ENCODE measurements around the gene ARFIP2. TPM values are rescaled to one million over a fixed set of nuclear protein-coding genes. Genes with fewer than 3 reads are reported as not detected.

The ARFIP2 gene
- total and polyA plus RNA-seq, 2 donors (not counting 3 experiments of a cell fraction or from before 2014, with no cell fraction given), result 48.4 to 62.9 TPM

DNA sequence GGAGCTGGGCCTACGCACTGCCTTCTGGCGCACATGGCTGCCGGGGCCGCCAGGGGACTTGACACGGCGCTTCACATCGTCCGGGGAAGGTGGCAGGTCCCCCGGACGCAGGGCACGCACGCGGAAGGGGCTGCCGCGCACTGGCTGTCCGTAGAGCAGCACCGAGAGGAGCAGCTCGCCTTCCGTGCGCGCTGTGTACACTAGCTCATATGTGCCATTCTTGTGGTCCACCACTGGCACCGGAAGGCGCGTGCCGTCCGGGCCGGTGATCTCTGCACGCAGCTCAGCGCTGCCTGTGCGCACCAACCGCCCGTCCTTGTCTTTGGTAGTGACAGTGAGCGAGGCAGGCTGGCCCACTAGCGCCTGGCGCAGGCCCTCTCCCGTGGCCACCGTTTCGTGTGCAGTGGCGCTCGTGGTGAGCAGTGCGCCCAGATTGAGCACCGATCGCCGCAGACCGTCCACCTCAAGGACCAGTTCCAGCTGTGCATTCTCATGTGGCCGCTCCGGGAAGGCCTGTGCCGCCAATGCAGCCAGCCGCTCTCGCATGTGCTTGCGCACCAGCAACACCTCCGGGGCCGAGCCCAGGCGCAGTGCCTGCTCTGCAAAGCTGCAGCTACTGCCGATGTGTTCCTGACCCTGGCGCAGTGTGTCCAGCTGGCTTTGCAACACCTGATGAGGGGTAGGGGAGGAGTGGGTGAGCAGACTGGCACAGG is 24.6 kb downstream of the ARFIP2 start:
- H3K9me3 ChIP-seq (replicated peaks; ENCODE audit: control insufficient read depth, insufficient read depth, low read length), result no peaks in the 10 kb centered on the region
- no peaks in the 10 kb centered on the region for H3K27me3 ChIP-seq (ENCODE audit: control insufficient read depth in 2 of 2, insufficient read depth in 2 of 2, low read length in 2 of 2)
- CTCF ChIA-PET, result interaction anchor here (0.7 to 3.3 kb wide), 5 partner anchors 8 to 25 kb away, joined by 3 to 23 read pairs (median 3); partner anchors contain the start of genes ARFIP2, HPX and TIMM10B

More for the DNA sequence above, 24.6 kb downstream of the ARFIP2 start:
- POLR2A ChIA-PET, result no interaction called here
- Histone ChIP-seq H4K20me1 (replicated peaks; ENCODE audit: control insufficient read depth, extremely low read depth, insufficient read depth, low read length) (no peaks in the 10 kb centered on the region), H3K4me1 (ENCODE audit: control insufficient read depth, extremely low read depth, insufficient read depth, low read length) (no peaks in the 10 kb centered on the region), H3K9ac (replicated peaks; ENCODE audit: extremely low read depth, insufficient read depth, low read length) (no peak overlapping the region), H3K36me3 (ENCODE audit: control insufficient read depth in 2 of 2, extremely low read depth in 1 of 2, insufficient read depth in 2 of 2, low read length in 2 of 2) (peaks cover 0 to 41% of the 10 kb centered on the region in 2 experiments), H3K4me2 (ENCODE audit: insufficient read depth, low read length) (no peak overlapping the region), H2AFZ (ENCODE audit: low read depth, low read length) (no peak overlapping the region), H3K79me2 (ENCODE audit: control insufficient read depth, insufficient read depth, low read length) (no peaks in the 10 kb centered on the region), H3K9me1 (replicated peaks; ENCODE audit: control insufficient read depth, extremely low read depth, insufficient read depth, low read length) (no peaks in the 10 kb centered on the region), H3K4me3 (replicated peaks in 1 of 3; ENCODE audit: insufficient read depth in 1 of 3, low read depth in 1 of 3, low read length in 3 of 3) (no peak overlapping the region), H3K27ac (ENCODE audit: insufficient read depth, low read depth, low read length) (no peak overlapping the region)
- TF ChIP-seq, protein P1, sequence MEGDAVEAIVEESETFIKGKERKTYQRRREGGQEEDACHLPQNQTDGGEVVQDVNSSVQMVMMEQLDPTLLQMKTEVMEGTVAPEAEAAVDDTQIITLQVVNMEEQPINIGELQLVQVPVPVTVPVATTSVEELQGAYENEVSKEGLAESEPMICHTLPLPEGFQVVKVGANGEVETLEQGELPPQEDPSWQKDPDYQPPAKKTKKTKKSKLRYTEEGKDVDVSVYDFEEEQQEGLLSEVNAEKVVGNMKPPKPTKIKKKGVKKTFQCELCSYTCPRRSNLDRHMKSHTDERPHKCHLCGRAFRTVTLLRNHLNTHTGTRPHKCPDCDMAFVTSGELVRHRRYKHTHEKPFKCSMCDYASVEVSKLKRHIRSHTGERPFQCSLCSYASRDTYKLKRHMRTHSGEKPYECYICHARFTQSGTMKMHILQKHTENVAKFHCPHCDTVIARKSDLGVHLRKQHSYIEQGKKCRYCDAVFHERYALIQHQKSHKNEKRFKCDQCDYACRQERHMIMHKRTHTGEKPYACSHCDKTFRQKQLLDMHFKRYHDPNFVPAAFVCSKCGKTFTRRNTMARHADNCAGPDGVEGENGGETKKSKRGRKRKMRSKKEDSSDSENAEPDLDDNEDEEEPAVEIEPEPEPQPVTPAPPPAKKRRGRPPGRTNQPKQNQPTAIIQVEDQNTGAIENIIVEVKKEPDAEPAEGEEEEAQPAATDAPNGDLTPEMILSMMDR (IDR thresholded peaks at IDR 0.05; ENCODE audit: extremely low read depth in 1 of 2, insufficient read depth in 1 of 2, low read depth in 1 of 2, low read length in 2 of 2), result no peak
- no peak for TF ChIP-seq POLR2AphosphoS5 (IDR thresholded peaks at IDR 0.05; ENCODE audit: insufficient read depth, low read depth, low read length)
- no peak for TF ChIP-seq GATA2 (IDR thresholded peaks at IDR 0.05; ENCODE audit: insufficient read depth, insufficient read length, low read depth, low read length)
- no peak for TF ChIP-seq JUN (IDR thresholded peaks at IDR 0.05; ENCODE audit: borderline replicate concordance, insufficient read depth, insufficient read length, low read depth)
- TF ChIP-seq EZH2 (IDR thresholded peaks at IDR 0.05; ENCODE audit: borderline replicate concordance, low read depth, low read length, severe bottlenecking), result no peak
- no peak for TF ChIP-seq FOS (IDR thresholded peaks at IDR 0.05; ENCODE audit: borderline replicate concordance, insufficient read depth, low read length)
- TF ChIP-seq MYC (IDR thresholded peaks at IDR 0.05; ENCODE audit: low read depth, low read length), result no peak
- TF ChIP-seq POLR2A (IDR thresholded peaks at IDR 0.05; ENCODE audit: low read depth, low read length), result no peak
- TF ChIP-seq, protein P2, sequence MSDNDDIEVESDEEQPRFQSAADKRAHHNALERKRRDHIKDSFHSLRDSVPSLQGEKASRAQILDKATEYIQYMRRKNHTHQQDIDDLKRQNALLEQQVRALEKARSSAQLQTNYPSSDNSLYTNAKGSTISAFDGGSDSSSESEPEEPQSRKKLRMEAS (IDR thresholded peaks at IDR 0.05; ENCODE audit: insufficient read depth, insufficient read length), result no peak
- no TSS peak for BruUV-seq (replicated peaks)
- dilution Hi-C loops (cut with MboI; ENCODE audit: extremely low pct_ligation_motif_present, low sequenced_read_pairs) (no loop called here), intact Hi-C loops (cut with micrococcal nuclease) (no loop called here)
- DNase-seq (ENCODE audit: low read depth, low spot score), result no peak
- no peak for FAIRE-seq
